GM18951 (cell line): Measurements from ENCODE around the gene CHCHD6.

Experiments used
- POLR2A ChIP-seq: IDR thresholded peaks from 4 replicates; pipeline ENCODE4 v1.6.1; 2011; ENCODE audit warnings: mild to moderate bottlenecking; ENCODE audit not compliant: insufficient read length, insufficient read depth; ENCODE audit errors: extremely low read depth
- in situ Hi-C: fragments of 300-500 bp; cut with MboI; formaldehyde crosslinking; loops from one replicate; pipeline ENCODE4 v1.12.0; 2022; ENCODE audit warnings: low sequenced_read_pairs, mixed read lengths, inconsistent platforms; ENCODE audit not compliant: unreplicated experiment

The CHCHD6 gene

DNA sequence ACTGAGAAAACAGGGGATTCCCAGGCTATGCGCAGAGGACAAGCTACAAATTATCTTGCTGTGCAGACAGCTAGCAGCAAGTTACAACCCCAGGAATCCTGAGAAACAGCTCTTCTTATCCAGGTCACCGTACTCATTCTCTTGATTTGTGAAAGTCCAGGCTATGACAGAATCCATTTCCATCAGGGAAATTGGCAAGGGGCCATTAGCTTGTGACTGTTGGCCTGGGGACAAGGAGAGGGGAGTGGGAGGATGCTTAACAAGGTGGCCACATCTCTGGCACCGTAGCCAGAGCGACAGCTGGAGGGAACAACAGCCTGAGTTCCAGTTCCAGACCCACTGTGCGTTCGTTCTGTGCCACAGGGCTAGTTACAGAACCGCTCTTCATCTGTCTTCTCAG lies 233.9 kb downstream of the CHCHD6 start:
- TF ChIP-seq POLR2A = no peak
- in situ Hi-C loops = no loop called here

DNA sequence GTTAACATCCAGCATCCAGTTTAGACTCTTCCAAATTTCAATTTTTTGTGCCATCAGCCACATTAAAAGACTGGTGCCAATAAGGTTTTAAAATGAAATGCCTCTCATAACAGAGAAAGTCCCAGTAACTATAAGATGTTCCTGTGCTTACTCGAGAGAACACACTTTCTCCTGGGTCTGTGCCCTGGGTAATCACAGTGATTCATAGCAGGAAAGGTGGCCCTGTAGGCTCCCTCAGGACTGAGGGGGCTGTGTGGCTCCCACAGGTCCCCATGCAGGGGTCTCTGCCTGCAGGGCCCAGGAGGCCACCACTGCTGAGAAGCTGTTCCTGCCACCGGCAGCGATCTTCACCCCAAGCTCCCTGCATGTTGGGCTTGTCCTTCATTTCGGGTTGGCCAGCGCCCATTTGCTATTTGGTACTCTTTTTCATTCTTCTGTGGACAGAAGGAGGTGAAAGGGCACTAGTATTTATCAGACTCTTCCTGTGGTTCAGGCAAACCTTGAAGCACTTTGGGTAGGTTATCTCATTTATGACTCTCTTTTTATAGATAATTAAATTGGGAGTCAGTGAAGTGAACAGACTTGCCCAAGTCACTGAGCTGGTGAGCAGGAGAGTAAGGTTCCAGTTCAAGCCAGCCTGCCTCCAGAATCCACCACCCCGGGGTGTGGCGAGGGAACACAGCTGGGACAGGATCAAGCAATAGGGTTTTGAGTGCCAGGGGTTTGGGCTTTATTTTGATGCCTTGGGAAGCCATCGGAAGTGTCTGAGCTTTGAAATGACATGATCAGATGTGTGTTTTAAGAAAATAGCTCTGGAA lies 234.7 kb downstream of the CHCHD6 start:
- no peak for TF ChIP-seq POLR2A
- in situ Hi-C loops = no loop called here

DNA sequence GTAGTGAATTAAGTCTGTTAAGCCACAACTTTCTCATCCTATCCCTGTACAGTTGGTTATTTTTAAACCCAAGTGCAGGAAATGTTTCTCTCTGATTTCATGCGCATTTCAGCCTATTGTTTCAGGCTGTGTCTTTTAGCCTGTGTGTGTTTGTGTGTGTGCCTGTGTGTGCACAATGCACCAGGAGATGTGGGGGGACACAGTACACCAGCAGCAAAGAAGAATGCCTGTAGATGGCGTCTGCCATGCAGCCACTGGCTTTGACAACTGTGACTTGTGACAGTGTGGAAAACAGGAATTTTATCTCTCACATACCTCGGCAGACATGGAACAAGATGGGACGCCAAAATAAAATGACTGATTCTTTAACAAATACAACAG lies 235.3 kb downstream of the CHCHD6 start:
- TF ChIP-seq POLR2A = no peak
- in situ Hi-C loops = no loop called here

DNA sequence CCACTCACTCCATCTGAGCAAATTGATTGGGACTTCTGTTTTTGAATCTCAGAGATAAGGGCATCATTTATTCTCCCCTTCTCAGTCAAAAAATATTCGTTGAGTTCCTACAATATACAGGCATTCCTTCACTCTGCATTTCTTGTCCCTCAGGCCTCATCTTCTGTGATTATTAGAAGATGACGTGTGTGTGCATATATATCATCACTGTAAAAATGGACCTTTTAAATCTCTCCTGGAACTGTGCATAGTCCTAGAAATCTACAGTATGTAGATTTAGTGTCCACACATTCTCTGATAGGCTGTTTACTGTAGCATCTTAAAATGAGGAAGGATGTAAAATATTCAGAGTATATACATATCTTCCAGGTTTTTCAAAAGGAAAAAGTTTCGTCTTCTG lies 235.7 kb downstream of the CHCHD6 start:
- in situ Hi-C loops = no loop called here
- no peak for TF ChIP-seq POLR2A

DNA sequence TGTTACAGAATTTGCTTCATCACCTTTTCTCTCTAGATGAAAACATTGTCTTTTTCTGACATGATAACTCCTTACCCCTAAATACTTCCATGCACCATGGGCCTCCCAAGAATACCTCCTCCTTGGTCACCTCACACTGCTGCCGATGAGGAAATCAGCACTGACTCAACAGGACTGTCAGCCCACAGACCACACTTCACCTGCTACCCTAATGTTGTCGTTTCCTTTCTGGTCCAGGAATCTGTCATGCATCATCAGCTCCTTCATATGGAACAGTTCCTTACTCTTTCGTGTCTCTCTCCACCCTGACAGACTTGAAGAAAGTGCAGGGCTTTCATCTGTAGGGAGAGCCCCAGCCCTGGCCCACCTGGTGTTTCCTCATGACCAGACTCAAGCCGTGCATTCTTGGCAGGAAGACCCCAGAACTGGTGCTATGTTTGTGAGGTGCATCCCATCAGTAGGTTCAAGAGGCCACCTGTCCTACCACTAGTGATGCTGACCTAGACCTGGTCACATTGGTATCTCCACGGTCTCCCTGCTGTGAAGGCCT lies 237.8 kb downstream of the CHCHD6 start:
- in situ Hi-C loops = no loop called here
- TF ChIP-seq POLR2A = no peak

DNA sequence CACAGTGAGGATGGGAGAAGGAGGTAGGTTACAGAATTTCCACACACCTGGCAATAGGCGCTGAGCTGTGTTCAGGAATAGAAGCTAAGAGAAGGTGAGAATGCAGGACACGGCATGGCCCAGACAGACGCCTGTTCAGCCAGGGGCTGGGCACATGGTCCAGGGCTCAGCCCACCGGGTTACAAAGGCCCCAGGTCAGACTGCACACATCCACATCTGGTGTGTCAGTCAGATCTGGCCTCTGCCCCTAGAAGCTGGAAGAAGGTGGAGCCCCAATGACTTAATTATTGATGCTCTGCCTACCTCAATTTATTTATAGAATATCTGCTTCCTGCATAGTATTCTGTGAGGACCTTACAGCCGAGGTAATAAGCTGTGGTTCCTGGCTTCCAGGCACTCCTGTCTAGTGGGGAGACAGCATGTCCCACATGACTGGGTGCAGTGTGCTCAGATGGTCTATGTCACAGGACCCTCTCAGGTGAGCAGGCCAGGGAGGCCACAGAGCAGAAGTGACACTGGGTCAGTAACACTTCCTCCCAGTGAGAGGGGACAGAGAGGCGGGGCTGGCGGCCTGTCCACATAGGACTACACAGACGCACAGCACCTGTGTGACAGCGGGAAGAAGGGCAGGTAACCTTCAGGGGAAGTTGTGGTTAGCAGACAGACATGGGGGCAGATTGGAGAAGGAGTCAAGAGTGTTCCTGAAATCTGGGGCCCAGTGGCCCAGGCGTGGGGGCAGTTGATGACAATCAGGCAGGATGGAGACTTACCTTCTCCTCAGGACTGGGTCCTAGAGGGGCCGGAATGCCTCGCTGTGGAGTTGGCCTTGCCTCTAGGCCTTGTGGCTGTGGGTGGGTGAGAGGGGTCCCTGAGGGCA lies 240.3 kb downstream of the CHCHD6 start:
- in situ Hi-C loops = no loop called here

DNA sequence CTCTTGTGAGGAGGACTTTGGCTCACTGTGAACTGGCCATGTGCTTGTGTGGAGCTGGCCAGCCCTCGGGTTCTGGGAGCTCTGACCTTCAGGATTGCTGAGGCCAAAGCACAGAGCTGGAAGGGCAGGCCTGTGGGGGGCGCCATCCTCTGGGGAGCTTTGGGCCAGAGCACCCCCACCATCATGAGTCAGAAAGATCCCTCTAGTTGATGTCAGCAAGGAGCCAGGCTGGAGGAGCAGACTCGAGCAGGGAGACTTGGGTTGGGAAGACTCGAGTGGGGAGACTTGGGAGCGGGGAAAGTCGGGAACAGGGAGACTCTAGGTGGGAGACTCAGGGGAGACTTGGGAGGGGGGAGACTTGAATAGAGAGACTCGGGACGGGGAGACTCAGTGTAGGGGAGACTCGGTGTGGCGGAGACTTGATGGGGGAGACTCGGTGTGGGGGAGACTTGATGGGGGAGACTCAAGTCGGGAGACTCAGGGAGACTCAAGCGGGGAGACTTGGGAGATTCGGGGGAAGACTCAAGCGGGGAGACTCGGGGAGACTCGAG lies 241.2 kb downstream of the CHCHD6 start:
- in situ Hi-C loops = no loop called here
- no peak for TF ChIP-seq POLR2A

More for the DNA sequence above, 240.3 kb downstream of the CHCHD6 start:
- no peak for TF ChIP-seq POLR2A

DNA sequence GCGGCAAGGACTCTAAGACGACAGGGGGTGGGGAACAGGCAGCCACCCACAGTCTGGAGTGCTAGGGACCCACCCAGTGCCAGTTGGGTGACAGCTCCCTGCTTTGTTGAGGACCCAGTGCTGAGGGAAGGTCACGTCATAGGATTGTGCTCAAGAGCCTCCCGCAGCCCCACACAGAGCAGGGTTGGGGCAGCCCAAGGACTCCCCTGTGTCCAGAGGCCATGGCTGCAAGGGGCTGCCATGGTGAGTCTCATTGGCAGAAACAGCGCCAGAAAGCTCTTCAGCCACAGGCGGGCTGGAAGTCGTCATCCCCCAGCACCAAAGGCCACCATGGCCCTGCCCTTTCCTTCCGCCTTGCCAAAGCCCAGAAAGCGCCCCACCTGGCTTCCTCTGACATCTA lies 241.9 kb downstream of the CHCHD6 start:
- in situ Hi-C loops = no loop called here
- no peak for TF ChIP-seq POLR2A

DNA sequence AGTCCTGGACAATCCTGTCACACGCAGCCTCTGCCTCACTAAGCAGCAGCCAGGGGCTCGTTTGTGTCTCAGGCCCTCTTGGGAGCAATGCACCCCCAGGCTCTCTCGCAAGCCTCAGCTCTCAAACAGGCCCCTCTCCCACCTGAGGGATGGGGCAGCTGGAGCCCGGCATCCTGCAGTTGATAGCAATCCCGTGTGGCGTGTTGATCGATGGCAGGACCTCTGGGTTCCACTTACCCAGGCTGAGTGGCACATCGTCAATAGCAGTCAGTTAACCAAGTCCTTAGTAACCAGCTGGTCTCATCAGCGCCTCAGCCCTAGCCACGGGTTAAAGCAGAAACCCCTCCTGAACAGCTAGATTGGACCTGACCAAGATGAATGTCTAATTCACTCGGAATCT lies 242.4 kb downstream of the CHCHD6 start:
- in situ Hi-C loops = no loop called here
- TF ChIP-seq POLR2A = no peak

DNA sequence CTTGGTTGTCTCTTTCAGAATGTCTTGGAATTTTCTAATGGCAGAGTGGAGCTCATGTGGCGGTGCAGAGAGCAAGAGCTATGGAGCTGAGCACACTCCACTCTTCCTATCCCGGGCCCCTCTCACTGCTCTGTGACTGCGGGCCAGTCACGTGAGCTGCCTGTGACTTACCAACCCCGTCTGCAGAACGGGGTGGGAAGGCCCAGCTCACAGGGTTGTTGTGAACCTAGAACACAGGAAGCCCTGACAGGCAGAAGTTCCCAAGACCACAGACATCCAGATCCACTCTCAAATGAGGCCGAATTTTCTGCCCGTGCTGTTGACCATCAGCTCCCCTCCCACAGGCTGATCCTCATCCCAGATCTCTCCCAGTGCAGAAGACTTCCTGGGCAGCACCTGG lies 243.4 kb downstream of the CHCHD6 start:
- in situ Hi-C loops = no loop called here
- TF ChIP-seq POLR2A = no peak

DNA sequence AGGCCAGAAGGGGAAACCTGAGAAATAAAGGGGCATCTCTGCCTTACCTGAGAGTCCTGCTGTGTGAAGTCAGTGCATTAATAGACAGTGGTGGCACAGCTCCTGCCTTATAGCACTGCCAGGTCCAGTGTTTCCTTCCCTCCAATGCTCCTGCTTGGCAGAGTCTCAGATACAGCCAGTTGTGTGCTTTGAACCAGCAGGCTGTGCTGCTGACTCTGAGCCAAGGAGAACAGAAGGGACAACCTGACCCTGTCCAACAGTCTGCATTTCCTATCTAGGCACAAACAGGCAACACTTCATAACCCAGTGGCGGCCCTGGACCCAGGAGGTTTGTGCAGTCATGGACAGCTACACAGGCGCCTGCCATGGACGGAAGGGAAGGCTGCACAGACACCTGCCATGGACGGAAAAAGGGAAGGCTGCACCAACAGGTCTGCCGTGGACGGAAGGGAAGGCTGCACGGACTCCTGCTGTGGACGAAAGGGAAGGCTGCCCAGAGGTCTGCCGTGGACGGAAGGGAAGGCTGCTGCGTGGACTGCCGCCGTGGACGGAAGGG lies 245.0 kb downstream of the CHCHD6 start:
- in situ Hi-C loops = no loop called here
- no peak for TF ChIP-seq POLR2A

DNA sequence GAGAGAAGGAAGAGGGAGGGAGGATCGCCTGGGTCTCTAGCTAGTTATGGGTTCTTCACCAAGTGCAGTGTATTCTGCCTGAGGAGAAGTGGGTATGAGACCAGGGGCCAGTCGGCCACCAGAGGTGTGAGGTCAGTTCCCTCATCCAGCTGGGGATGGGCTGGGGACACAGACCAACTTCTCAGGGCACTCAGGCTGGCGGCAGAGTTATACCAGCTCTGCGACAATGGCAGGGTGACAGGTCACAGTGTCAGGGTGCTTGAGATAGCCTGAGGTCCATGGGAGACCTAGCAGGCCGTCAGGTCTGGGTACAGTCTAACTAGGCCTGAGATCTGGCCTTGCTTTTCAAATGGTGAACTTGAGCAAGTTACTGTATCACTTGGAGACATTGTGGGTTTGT lies 247.5 kb downstream of the CHCHD6 start:
- in situ Hi-C loops = no loop called here
- no peak for TF ChIP-seq POLR2A

DNA sequence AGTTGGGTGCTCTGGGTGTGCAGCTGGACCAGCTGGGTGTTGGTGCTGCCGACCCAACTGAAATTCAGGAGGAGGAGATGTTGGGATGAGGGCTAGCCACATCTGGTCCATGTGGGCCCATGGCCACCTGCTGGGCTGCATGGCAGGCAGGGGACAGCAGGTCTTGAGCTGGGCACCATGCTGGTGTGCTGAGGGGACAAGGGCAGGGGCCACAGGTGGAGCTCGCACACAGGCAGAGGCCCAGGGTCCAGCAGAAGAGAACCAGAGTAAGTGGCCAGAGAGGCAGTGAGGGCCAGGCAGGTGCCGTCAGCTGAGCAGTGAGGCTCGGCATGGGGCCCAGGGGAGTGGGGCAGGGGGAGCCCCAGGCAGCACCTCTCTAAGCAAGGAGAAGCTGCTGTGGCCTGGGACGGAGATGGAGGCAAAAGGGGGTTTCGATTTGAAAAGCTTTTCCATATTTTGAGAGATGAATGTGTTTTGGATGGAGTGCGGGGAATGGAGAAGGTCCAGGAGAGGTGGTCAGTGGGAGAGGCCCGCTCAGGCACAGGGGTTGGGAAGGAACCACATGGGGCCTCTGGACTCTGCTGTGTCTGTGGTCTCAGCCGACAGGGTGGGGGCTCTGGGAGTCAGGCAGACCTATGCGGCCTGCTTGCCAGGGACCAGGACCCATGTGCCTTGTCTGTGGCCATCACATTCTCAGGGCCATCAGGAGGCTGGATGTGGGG lies 248.4 kb downstream of the CHCHD6 start:
- in situ Hi-C loops = no loop called here
- no peak for TF ChIP-seq POLR2A
